ENCODE data around the gene LTBP1. TPM values are rescaled to one million over a fixed set of nuclear protein-coding genes. Genes with fewer than 3 reads are reported as not detected.

Gene LTBP1
- total and polyA plus RNA-seq, 2 of the 13 experiments (the other 11 are each of a cell fraction or from before 2014, with no cell fraction given) = 0.12 to 0.22 TPM

GRCh38 chr2:33001823-33002222 lies 55.1 kb downstream of the LTBP1 start (continued):
- no peak for TF ChIP-seq ZNF451 (CRISPR knock-in tag; IDR thresholded peaks at IDR 0.05)
- peak; percentile 56; the same call in 1 of the 2 replicates for TF ChIP-seq BCL6 (CRISPR knock-in tag; IDR thresholded peaks at IDR 0.05)
- peak; percentile 27; the same call in 1 of the 2 replicates for TF ChIP-seq HNF4A (CRISPR knock-in tag; IDR thresholded peaks at IDR 0.05)
- TF ChIP-seq MATR3 (CRISPR knock-in tag; IDR thresholded peaks at IDR 0.05) = no peak
- no peak for TF ChIP-seq NFYC (CRISPR knock-in tag; IDR thresholded peaks at IDR 0.05)
- TF ChIP-seq MIER2 (CRISPR knock-in tag; IDR thresholded peaks at IDR 0.05) = no peak
- TF ChIP-seq KLF12 (CRISPR knock-in tag; IDR thresholded peaks at IDR 0.05; ENCODE audit: borderline replicate concordance) = no peak
- no peak for TF ChIP-seq ZFAT (CRISPR knock-in tag; conservative IDR thresholded peaks at IDR 0.05)
- no peak for TF ChIP-seq BATF2 (CRISPR knock-in tag; IDR thresholded peaks at IDR 0.05)
- TF ChIP-seq, protein P1, sequence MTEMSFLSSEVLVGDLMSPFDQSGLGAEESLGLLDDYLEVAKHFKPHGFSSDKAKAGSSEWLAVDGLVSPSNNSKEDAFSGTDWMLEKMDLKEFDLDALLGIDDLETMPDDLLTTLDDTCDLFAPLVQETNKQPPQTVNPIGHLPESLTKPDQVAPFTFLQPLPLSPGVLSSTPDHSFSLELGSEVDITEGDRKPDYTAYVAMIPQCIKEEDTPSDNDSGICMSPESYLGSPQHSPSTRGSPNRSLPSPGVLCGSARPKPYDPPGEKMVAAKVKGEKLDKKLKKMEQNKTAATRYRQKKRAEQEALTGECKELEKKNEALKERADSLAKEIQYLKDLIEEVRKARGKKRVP (CRISPR knock-in tag; IDR thresholded peaks at IDR 0.05) = no peak
- no peak for TF ChIP-seq ZBTB3 (CRISPR knock-in tag; IDR thresholded peaks at IDR 0.05; ENCODE audit: borderline replicate concordance, low read depth)
- peak; percentile 70; the same call in 1 of the 2 replicates for TF ChIP-seq CEBPB (IDR thresholded peaks at IDR 0.05; ENCODE audit: borderline replicate concordance, low read depth, low read length)
- TF ChIP-seq ZSCAN29 (CRISPR knock-in tag; conservative IDR thresholded peaks at IDR 0.05) = no peak
- no peak for TF ChIP-seq MLLT10 (CRISPR knock-in tag; IDR thresholded peaks at IDR 0.05)
- TF ChIP-seq ZNF180 (CRISPR knock-in tag; IDR thresholded peaks at IDR 0.05; ENCODE audit: borderline replicate concordance, low read depth) = no peak
- TF ChIP-seq KLF13 (CRISPR knock-in tag; IDR thresholded peaks at IDR 0.05) = no peak
- peak; percentile 63 for TF ChIP-seq RARA (CRISPR knock-in tag; IDR thresholded peaks at IDR 0.05)
- TF ChIP-seq, protein P2, sequence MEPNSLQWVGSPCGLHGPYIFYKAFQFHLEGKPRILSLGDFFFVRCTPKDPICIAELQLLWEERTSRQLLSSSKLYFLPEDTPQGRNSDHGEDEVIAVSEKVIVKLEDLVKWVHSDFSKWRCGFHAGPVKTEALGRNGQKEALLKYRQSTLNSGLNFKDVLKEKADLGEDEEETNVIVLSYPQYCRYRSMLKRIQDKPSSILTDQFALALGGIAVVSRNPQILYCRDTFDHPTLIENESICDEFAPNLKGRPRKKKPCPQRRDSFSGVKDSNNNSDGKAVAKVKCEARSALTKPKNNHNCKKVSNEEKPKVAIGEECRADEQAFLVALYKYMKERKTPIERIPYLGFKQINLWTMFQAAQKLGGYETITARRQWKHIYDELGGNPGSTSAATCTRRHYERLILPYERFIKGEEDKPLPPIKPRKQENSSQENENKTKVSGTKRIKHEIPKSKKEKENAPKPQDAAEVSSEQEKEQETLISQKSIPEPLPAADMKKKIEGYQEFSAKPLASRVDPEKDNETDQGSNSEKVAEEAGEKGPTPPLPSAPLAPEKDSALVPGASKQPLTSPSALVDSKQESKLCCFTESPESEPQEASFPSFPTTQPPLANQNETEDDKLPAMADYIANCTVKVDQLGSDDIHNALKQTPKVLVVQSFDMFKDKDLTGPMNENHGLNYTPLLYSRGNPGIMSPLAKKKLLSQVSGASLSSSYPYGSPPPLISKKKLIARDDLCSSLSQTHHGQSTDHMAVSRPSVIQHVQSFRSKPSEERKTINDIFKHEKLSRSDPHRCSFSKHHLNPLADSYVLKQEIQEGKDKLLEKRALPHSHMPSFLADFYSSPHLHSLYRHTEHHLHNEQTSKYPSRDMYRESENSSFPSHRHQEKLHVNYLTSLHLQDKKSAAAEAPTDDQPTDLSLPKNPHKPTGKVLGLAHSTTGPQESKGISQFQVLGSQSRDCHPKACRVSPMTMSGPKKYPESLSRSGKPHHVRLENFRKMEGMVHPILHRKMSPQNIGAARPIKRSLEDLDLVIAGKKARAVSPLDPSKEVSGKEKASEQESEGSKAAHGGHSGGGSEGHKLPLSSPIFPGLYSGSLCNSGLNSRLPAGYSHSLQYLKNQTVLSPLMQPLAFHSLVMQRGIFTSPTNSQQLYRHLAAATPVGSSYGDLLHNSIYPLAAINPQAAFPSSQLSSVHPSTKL (CRISPR knock-in tag; IDR thresholded peaks at IDR 0.05) = peak; percentile 58
- TF ChIP-seq ZNF224 (CRISPR knock-in tag; IDR thresholded peaks at IDR 0.05) = no peak
- peak; percentile 9; the same call in 1 of the 2 replicates for TF ChIP-seq FOXO1 (CRISPR knock-in tag; IDR thresholded peaks at IDR 0.05)
- peak; percentile 27; the same call in 1 of the 2 replicates for TF ChIP-seq SALL1 (CRISPR knock-in tag; IDR thresholded peaks at IDR 0.05)
- no peak for TF ChIP-seq ZNF607 (CRISPR knock-in tag; IDR thresholded peaks at IDR 0.05; ENCODE audit: borderline replicate concordance)
- TF ChIP-seq ZNF598 (CRISPR knock-in tag; IDR thresholded peaks at IDR 0.05; ENCODE audit: borderline replicate concordance) = no peak
- TF ChIP-seq ZNF121 (CRISPR knock-in tag; IDR thresholded peaks at IDR 0.05) = no peak
- TF ChIP-seq EHMT2 (IDR thresholded peaks at IDR 0.05; ENCODE audit: borderline replicate concordance, low read depth, low read length) = no peak
- TF ChIP-seq ZBTB37 (CRISPR knock-in tag; IDR thresholded peaks at IDR 0.05) = no peak
- no peak for TF ChIP-seq NFE2L1 (CRISPR knock-in tag; IDR thresholded peaks at IDR 0.05; ENCODE audit: borderline replicate concordance)

Measured in HepG2 (cell line).